HG03103 (cell line): ENCODE results near the gene TMA7B.
"Not testable (repeated sequence)": the region's sequence is repeated elsewhere in the genome, so short reads cannot be mapped to it uniquely, and the experiment has no call there.

Experiments
- ATAC-seq: cut with Tn5 transposase; IDR thresholded peaks from one replicate; pipeline ENCODE4 v1.9.1; 2021; ENCODE audit warnings: low read depth; ENCODE audit not compliant: unreplicated experiment

The TMA7B gene

DNA sequence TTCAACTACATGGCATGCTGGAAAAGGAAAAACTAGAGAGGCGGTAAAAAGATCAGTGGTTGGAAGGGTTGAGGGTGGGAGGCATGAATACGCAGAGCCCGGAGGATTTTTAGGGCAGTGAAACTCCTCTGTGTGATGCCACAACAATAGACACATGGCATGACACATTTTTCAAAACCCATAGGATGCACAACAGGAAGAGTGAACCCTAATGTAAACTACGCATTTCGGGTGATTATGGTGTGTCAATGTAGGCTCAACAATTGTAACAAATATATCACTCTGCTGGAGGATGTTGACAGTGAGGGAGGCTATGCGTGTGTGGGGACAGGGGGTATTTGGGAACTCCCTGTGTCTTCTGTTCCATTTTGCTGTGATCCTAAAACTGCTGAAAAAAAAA lies 18.9 kb downstream of the TMA7B start:
- ATAC-seq = no peak

DNA sequence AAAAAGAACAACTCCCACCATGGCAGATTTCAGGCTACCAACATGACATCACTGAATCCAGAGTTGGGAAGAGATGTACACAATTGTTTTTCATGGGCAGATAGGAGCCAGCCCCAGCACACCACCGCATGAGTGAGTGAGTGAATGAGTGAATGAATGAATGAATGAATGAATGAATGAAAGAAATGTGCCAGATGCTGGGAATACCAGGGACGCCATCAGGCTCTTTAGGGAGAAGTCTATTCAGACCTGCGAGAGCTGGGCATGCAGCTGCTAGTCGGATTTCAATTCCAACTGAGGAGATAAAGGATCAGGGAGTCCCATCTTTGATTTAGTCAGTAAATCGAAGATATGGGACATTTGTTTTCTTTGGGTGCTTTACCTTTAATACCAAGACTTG lies 19.3 kb downstream of the TMA7B start:
- no peak for ATAC-seq

DNA sequence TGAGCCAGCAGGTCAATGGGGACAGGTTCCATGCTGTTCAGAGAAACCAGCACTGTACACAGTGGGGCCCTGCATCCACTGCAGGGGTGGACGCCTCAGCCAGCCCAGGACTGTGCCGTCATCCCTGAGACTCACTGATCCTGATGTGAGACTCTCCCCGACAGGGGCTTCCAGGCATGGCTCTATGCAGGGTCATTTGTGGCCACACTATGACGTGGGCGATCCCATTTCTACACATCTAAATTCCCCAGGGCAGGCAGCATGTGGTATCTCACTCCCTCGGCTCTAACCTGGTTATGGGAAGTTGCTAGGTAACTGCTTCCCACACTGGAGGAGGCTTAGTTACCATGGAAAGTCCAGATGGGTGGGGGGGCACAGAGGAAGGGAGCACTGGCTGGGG lies 20.4 kb downstream of the TMA7B start:
- ATAC-seq = no peak

DNA sequence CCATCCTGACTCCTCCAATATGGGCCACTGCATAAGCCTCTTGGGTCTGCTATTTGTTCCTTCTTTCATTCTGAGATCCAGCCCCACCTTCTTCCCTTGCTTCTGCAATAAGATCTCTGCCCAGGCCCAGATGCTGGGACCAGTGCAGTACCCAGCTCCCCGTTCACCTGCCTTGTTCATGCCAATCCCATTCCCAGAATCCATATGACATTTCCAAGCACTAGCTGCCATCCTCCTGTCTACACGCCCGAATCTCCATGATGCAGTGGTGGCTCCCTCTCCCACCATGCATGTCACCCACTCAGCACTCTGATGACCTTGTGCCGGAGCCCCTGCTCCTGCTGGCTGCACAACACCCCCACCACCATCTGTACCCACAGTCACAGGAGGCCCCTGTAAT lies 23.1 kb downstream of the TMA7B start:
- ATAC-seq = no peak

DNA sequence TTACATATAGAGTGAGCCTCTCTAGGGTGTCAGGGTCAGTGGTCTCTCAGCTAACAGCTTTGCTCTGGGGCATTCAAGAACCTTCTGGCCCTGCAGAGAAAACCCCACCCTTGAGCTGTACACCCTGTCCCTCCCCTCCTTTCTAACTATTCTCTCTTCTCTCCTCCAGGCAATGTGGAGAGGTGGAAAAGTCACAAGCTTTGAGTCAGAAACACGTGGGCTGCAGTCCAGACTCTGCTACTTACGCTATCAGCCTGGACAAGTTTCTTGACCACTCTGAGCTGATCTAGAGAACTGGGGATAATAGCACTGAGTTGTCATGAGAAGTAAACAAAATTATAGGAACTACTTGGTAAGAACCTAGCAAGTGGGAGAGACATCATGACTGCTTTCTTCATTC lies 23.8 kb downstream of the TMA7B start:
- no peak for ATAC-seq

DNA sequence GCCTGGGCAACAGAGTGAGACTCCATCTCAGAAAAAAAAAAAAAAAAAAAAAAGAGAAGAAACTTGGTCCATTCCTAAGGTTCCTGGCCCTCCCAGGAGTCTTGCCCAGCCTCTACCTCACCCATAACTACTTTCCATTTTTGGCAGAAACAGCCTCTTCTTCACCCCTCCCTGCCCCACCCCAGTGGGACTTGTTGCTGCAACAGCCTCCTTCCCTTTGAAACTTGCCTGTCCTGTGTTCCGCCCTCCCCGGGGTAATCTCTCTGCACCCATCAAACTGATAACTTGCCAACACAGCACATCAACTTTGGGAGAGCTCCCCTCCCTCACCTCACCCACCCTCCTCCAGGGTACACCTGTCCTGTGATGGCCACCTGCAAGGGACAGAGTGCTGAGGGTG lies 24.5 kb downstream of the TMA7B start:
- ATAC-seq = no peak

DNA sequence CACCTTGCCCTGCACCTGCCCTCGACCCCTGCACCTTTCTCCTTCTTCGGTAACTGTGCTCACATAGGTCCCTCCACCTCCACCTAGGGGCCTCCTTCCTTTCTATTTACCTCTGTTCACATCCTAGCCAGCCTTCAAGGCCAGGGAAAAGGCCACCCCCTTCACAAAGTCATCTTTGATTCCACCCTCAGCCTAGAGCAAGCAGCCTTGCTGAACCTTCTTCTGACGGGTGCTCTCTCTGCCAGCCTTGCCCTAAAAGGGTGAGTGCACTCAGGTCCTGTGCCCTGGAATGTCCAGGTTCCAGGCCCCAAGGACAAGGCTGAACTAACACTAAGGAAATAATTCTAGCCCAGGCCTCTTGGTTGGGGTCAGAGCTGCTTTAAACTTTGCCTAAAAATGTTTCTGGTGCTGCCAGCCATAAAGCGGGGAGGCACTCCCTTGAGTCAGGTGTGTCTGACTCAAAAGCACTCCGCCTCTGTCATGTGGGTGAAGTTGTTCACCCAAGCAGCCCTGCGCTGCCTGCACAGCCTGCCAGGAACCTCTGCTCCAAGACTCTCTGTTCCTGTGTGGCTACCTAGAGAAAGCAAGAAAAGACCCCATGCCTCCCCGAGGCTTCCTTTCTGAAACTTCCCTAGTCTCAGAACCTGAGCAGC lies 25.3 kb downstream of the TMA7B start:
- no peak for ATAC-seq

- ATAC-seq = no peak
Observed at GRCh38 chr22:39988386-39989114, 28.4 kb downstream of the TMA7B start.

DNA sequence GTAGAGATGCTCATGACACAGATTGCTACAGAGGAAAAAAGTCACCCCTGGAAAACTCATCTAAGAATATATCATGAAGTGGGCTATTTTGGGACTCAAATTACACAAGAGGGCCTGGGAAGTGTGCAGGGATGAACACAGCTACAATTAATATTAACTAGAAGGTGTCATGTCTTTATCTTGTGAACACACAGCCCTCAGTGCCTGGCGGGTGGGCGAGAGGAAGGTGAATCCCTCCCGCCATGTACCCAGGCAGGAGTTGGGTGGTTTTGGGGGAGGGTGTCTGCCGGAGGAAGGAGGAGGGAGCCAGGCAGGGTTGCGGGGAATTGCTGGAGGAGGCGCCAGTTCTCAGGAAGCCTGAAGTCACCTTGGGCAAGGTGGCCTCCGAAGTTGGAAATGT lies 29.4 kb downstream of the TMA7B start:
- no peak for ATAC-seq

- no peak for ATAC-seq
Observed at GRCh38 chr22:39990686-39991085, 30.5 kb downstream of the TMA7B start.

GRCh38 chr22:39991159-39991860 lies 31.1 kb downstream of the TMA7B start:
- ATAC-seq = no peak

GRCh38 chr22:39992088-39992826 lies 32.1 kb downstream of the TMA7B start:
- ATAC-seq = no peak

DNA sequence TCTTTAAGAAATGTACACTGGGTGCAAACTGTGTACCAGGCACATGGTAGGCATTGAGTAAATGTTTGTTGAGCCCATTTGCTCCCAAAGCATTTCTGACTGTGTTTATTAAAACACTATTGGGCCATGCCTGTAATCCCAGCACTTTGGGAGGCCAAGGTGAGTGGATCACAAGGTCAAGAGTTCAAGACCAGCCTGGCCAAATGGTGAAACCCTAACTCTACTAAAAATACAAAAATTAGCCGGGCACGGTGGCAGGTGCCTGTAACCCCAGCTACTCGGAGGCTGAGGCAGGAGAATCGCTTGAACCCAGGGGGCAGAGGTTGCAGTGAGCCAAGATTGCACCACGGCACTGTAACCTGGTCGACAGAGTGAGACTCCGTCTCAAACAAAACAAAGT lies 32.7 kb downstream of the TMA7B start:
- ATAC-seq = not testable (repeated sequence)

- ATAC-seq = no peak
Observed at GRCh38 chr22:39994041-39994565, 33.9 kb downstream of the TMA7B start.

DNA sequence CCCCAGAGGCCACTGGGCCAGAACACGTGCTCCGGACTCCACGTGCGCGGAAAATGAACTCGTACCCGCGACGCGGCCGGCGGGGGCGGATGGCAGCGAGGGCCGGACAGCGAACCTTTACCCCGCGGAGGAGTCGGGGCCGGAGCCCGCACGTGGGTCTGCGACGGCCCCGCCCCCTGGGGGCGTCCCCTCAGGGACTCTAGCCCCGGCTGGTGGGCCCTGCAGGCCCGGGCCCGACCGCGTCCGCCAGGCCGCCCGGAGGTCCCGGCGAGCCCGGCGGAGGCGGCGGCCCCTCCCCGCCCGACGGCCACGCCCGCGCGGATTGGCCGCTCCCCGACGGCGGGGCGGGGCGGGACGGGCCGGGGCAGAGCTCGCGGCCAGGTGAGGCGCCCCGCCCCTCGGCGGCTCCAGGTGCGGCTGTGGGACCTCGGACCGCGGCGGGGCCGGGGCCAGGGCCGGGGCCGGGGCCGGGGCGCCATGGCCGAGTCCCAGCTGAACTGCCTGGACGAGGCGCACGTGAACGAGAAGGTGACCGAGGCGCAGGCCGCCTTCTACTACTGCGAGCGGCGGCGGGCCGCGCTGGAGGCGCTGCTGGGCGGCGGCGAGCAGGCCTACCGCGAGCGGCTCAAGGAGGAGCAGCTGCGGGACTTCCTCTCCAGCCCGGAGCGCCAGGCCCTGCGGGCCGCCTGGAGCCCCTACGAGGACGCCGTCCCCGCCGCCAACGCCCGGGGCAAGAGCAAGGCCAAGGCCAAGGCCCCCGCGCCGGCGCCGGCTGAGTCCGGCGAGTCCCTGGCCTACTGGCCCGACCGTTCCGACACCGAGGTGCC lies 34.6 kb downstream of the TMA7B start, which contains the start of gene FAM83F:
TSS of gene FAM83F (plus strand) at position 389 of the 827 bp plus-strand sequence. CDS start at position 478, 89 bp downstream.
- ATAC-seq = no peak

DNA sequence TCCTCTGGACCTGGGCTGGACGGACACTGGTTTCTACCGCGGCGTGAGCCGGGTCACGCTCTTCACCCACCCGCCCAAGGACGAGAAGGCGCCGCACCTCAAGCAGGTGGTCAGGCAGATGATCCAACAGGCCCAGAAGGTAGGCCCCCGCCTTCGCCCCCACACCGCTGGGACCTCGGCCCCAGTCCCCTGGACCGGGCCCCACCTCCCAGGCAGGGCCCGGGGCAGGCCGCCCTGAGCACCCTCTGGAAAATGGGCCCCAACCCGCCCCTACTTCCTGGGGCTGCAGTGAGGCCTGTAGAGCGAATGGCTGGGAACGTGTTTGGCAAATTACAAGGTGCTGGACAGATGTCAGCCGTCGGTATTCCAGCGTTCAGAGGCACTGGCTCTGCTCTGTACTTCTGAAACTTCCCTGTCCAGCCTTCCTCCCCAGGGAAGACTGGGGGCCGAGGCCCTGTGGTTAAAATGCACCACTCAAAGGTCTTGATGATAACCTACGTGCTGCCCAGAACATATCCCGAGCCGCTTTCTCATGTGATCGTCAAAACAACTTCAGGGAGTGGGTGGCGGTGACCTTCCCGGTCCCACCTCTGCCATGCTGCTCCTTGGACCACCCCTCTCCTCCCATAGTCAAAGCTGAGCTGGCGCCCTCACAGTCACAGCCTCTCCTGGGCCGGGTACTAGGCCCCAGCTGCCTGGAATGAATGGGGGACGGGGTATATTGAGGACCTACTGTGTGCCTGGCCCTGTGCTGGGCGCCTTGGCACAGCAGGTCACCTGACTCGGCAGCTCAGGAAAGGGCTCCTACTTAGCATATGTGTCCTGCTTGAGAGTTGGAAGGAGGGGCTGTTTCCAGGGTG lies 35.4 kb downstream of the TMA7B start:
- no peak for ATAC-seq

DNA sequence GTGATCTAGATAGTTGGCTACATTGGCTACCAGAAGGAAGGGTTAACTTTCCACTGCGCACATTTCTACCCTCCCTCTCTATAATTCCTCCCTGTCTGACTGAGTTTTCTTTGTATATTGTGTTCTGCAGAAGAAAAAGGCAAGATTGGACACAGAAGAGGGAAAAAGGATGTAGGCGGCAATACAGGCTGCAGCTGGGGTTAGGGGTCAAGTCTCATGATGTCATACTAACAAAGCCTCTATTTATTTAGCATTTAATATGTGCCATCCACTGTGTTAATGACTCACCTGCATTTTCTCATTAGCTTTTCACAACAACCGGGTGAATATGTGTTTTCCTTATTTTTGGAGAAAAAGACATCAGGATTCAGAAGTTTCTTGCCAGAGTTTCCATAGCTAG lies 36.5 kb downstream of the TMA7B start:
- ATAC-seq = no peak

- no peak for ATAC-seq
Observed at GRCh38 chr22:39997421-39997820, 37.2 kb downstream of the TMA7B start.
